ENCODE data around the gene PHLDB1. TPM values are rescaled to one million over a fixed set of nuclear protein-coding genes. Genes with fewer than 3 reads are reported as not detected.
A peak's percentile ranks its signal among the peaks of the same experiment; 100 is the strongest.

Gene PHLDB1
- total and polyA plus RNA-seq, 7 donors, result 12.6 to 45.8 (median 27.7) TPM

DNA sequence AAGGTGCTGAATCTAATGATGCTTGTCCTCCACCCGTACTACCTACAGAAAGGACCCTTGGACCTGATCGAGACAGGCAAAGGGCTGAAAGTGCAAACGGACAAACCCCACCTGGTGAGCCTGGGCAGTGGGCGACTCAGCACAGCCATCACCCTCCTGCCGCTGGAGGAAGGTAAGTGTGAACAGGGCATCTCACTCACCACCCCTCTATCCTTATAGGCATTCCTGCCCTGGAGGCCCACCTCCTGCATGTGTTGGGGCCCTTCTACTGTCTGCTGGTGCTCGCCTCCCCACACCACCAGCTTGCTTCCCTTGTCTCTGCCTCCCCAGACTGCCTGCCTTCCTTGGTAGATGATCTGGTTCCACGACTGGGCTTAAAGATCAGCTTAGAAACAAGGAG lies 7.1 kb downstream of the PHLDB1 start:
- H3K4me1 ChIP-seq, result peaks cover 5% of the 10 kb centered on the region
- intact Hi-C loops (cut with DNase I), result no loop called here
- WGBS, 3 donors, result 82 to 88% (median 88%) methylated on average over 7 of the region's 7 CpGs

DNA sequence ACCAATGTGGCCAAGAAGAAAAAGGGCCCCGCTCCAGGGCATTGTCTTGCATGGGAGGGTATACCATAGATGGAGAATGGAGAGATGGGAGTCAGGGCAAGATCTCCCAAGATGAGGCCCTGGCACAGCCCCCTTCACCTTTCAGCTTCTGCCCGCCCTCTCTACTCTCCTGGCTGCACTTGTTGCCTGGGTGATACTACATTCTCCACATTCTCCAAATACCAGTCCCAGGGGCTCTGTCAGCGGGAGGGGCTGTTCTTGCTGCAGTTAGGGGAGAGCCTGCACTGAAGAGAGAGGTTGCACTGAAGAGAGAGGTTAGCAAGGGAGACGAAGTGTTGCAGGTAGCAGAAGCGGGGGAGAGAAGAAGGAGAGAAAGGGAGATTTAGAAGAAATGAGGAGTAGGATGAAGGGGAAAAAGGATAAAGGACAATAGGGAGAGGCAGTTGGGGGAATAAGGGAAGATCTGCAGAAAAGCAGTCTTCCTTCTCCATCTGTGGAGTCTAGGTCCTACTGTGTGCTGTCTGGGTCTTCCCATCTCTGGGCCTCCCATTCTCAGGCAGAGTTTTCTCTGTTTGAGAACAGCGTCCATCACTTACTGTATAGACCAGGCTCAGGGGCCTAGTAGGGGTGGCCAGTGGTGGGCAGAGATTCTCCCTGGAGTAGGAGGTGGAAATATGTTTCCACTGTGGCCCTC lies 8.0 kb downstream of the PHLDB1 start:
- DNase-seq, result peak in 1 of 2 donors; percentile 16
- 85 to 90% (median 88%) methylated on average over 6 of the region's 6 CpGs for WGBS, 3 donors
- H3K9me3 ChIP-seq, result no peaks in the 10 kb centered on the region
- intact Hi-C loops (cut with DNase I), result no loop called here
- TF ChIP-seq, protein P1, sequence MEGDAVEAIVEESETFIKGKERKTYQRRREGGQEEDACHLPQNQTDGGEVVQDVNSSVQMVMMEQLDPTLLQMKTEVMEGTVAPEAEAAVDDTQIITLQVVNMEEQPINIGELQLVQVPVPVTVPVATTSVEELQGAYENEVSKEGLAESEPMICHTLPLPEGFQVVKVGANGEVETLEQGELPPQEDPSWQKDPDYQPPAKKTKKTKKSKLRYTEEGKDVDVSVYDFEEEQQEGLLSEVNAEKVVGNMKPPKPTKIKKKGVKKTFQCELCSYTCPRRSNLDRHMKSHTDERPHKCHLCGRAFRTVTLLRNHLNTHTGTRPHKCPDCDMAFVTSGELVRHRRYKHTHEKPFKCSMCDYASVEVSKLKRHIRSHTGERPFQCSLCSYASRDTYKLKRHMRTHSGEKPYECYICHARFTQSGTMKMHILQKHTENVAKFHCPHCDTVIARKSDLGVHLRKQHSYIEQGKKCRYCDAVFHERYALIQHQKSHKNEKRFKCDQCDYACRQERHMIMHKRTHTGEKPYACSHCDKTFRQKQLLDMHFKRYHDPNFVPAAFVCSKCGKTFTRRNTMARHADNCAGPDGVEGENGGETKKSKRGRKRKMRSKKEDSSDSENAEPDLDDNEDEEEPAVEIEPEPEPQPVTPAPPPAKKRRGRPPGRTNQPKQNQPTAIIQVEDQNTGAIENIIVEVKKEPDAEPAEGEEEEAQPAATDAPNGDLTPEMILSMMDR (IDR thresholded peaks at IDR 0.05), result no peak
- no peak overlapping the region for H3K4me3 ChIP-seq
- H3K4me1 ChIP-seq, result peaks cover 5% of the 10 kb centered on the region
- H3K27ac ChIP-seq, result no peak overlapping the region
- H3K36me3 ChIP-seq (ENCODE audit: insufficient read depth in 1 of 2, low read depth in 1 of 2), result peaks cover 0 to 34% of the 10 kb centered on the region in 2 donors
- H3K27me3 ChIP-seq (ENCODE audit: insufficient read depth in 3 of 3, low read length in 2 of 3), result no peaks in the 10 kb centered on the region
- no peak for ATAC-seq

More for the DNA sequence above, 7.1 kb downstream of the PHLDB1 start:
- Histone ChIP-seq H3K9me3 (no peaks in the 10 kb centered on the region), H3K27me3 (ENCODE audit: insufficient read depth in 3 of 3, low read length in 2 of 3) (no peaks in the 10 kb centered on the region), H3K4me3 (no peak overlapping the region), H3K36me3 (ENCODE audit: insufficient read depth in 1 of 2, low read depth in 1 of 2) (peaks cover 0 to 34% of the 10 kb centered on the region in 2 donors), H3K27ac (no peak overlapping the region)
- DNase-seq, result peak in 1 of 2 donors; percentile 24
- no peak for ATAC-seq
- TF ChIP-seq, protein P1 (IDR thresholded peaks at IDR 0.05), result no peak

DNA sequence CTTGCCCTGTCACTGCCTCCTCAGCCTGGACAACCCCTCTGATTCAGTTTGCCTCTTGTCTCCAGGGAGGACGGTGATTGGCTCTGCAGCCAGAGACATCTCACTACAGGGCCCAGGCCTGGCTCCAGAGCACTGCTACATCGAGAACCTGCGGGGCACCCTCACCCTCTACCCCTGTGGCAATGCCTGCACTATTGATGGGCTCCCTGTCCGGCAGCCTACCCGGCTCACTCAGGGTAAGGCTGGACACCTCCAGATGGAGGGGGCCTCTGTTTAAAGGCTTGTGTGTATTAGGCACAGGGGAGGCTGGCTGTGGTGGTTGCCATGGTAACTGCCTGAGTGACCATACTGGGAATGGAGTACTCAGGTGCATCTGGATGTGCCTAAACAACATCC lies 8.6 kb downstream of the PHLDB1 start:
- H3K27me3 ChIP-seq (ENCODE audit: insufficient read depth in 3 of 3, low read length in 2 of 3), result no peaks in the 10 kb centered on the region
- no peak for ATAC-seq
- no peak overlapping the region for H3K27ac ChIP-seq
- H3K4me3 ChIP-seq, result no peak overlapping the region
- no peaks in the 10 kb centered on the region for H3K9me3 ChIP-seq
- TF ChIP-seq, protein P1 (IDR thresholded peaks at IDR 0.05), result no peak
- intact Hi-C loops (cut with DNase I), result no loop called here
- peaks cover 0 to 34% of the 10 kb centered on the region in 2 donors for H3K36me3 ChIP-seq (ENCODE audit: insufficient read depth in 1 of 2, low read depth in 1 of 2)
- H3K4me1 ChIP-seq, result peaks cover 7% of the 10 kb centered on the region
- DNase-seq, result peak in 1 of 2 donors; percentile 39
- 78 to 96% (median 83%) methylated on average over 5 of the region's 5 CpGs for WGBS, 3 donors

DNA sequence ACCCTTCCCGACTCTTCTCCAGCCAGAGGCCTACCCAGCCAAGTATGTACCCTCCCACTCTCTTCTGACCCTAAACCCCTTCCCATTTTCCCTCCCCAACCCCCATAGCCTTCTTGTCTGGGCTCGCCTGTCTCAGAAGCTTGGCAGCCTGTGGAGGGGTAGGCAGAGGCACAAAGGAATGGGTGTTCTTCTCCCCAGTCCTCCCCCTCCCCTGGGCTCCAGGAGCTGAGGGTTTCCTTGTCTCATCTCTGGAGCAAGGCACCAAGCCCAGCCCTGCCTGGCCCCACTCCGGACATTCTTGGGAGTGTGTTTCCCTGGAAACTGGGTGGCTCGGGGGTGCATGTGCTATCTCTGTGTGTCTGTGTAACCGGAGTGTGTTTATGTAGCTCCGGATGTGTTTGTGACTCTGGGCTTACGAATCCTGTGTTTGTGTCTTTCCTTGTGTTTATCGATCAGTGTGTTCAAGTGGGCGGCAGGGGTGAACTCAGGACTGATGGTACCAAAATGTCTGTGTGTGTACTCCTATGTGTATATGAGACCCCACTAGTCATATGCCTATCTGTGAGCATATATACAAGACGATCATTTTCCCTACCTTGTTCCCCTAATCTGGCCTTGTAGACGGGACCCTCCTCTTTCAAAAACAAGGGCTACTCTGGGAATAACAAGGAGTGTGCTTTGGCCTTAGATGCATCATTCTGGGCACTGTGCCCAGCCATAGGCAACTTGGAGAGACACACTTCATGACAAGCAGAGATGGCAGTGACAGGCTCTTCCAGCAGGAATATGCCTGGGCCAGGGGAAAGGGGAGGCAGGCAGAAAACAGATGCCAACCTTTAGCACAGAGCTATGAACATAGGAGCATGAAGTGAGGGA lies 10.9 kb downstream of the PHLDB1 start:
- Histone ChIP-seq H3K27ac (peak overlapping the region; percentile 68), H3K27me3 (ENCODE audit: insufficient read depth in 3 of 3, low read length in 2 of 3) (no peaks in the 10 kb centered on the region), H3K36me3 (ENCODE audit: insufficient read depth in 1 of 2, low read depth in 1 of 2) (peaks cover 0 to 34% of the 10 kb centered on the region in 2 donors), H3K9me3 (no peaks in the 10 kb centered on the region), H3K4me3 (no peak overlapping the region), H3K4me1 (peaks cover 24% of the 10 kb centered on the region)
- DNase-seq, result peak; percentile 75 to 76
- WGBS, 3 donors, result 51 to 58% (median 52%) methylated on average over 11 of the region's 11 CpGs
- intact Hi-C loops (cut with DNase I), result no loop called here
- TF ChIP-seq, protein P1 (IDR thresholded peaks at IDR 0.05), result no peak
- ATAC-seq, result no peak
